ENCODE measurements around the gene NDST1.
A peak's percentile ranks its signal among the peaks of the same experiment; 100 is the strongest.

NDST1 gene

GRCh38 chr5:150489360-150490295, 18.3 kb upstream of the NDST1 start:
- no peak for DNase-seq (ENCODE audit: low read depth, low spot score)
- peaks cover 10% of the 10 kb centered on the region; the same call in 1 of the 2 replicates for H3K4me1 ChIP-seq (ENCODE audit: control insufficient read depth, insufficient read depth, low read length)
- no peaks in the 10 kb centered on the region for H3K36me3 ChIP-seq (ENCODE audit: control insufficient read depth, insufficient read depth, low read length)
- H3K4me3 ChIP-seq (ENCODE audit: low read length) = no peak overlapping the region
- H3K27me3 ChIP-seq (ENCODE audit: control insufficient read depth, insufficient read depth, low read length) = no peaks in the 10 kb centered on the region
- WGBS (ENCODE audit: insufficient coverage, insufficient read length) = no CpG with 5 or more reads among the region's 9 CpGs
- H3K9me3 ChIP-seq (ENCODE audit: control insufficient read depth, insufficient read depth, low read length) = no peaks in the 10 kb centered on the region
- H3K27ac ChIP-seq (ENCODE audit: low read length) = no peak overlapping the region

GRCh38 chr5:150490296-150490669, 17.6 kb upstream of the NDST1 start:
- H3K27ac ChIP-seq (ENCODE audit: low read length) = no peak overlapping the region
- no peaks in the 10 kb centered on the region for H3K36me3 ChIP-seq (ENCODE audit: control insufficient read depth, insufficient read depth, low read length)
- no peaks in the 10 kb centered on the region for H3K27me3 ChIP-seq (ENCODE audit: control insufficient read depth, insufficient read depth, low read length)
- no peak for DNase-seq (ENCODE audit: low read depth, low spot score)
- H3K4me3 ChIP-seq (ENCODE audit: low read length) = no peak overlapping the region
- H3K9me3 ChIP-seq (ENCODE audit: control insufficient read depth, insufficient read depth, low read length) = no peaks in the 10 kb centered on the region
- H3K4me1 ChIP-seq (ENCODE audit: control insufficient read depth, insufficient read depth, low read length) = peaks cover 10% of the 10 kb centered on the region; the same call in 1 of the 2 replicates
- WGBS (ENCODE audit: insufficient coverage, insufficient read length) = no CpG with 5 or more reads among the region's 2 CpGs

- Histone ChIP-seq H3K27ac (ENCODE audit: low read length) (no peak overlapping the region), H3K4me3 (ENCODE audit: low read length) (no peak overlapping the region), H3K36me3 (ENCODE audit: control insufficient read depth, insufficient read depth, low read length) (no peaks in the 10 kb centered on the region), H3K9me3 (ENCODE audit: control insufficient read depth, insufficient read depth, low read length) (no peaks in the 10 kb centered on the region), H3K27me3 (ENCODE audit: control insufficient read depth, insufficient read depth, low read length) (no peaks in the 10 kb centered on the region), H3K4me1 (ENCODE audit: control insufficient read depth, insufficient read depth, low read length) (peaks cover 10% of the 10 kb centered on the region; the same call in 1 of the 2 replicates)
- no CpG with 5 or more reads among the region's 1 CpG for WGBS (ENCODE audit: insufficient coverage, insufficient read length)
- no peak for DNase-seq (ENCODE audit: low read depth, low spot score)
These were observed 17.2 kb upstream of the NDST1 start for GRCh38 chr5:150490754-150491153.

GRCh38 chr5:150491876-150492275, 16.1 kb upstream of the NDST1 start:
- no peak overlapping the region for H3K4me3 ChIP-seq (ENCODE audit: low read length)
- no peaks in the 10 kb centered on the region for H3K27me3 ChIP-seq (ENCODE audit: control insufficient read depth, insufficient read depth, low read length)
- no peaks in the 10 kb centered on the region for H3K36me3 ChIP-seq (ENCODE audit: control insufficient read depth, insufficient read depth, low read length)
- no peaks in the 10 kb centered on the region for H3K9me3 ChIP-seq (ENCODE audit: control insufficient read depth, insufficient read depth, low read length)
- DNase-seq (ENCODE audit: low read depth, low spot score) = no peak
- H3K27ac ChIP-seq (ENCODE audit: low read length) = no peak overlapping the region
- no CpG with 5 or more reads among the region's 4 CpGs for WGBS (ENCODE audit: insufficient coverage, insufficient read length)
- H3K4me1 ChIP-seq (ENCODE audit: control insufficient read depth, insufficient read depth, low read length) = peaks cover 10% of the 10 kb centered on the region; the same call in 1 of the 2 replicates

- peaks cover 12% of the 10 kb centered on the region for H3K4me1 ChIP-seq (ENCODE audit: control insufficient read depth, insufficient read depth, low read length)
These were observed 15.3 kb upstream of the NDST1 start for GRCh38 chr5:150492621-150493020.

GRCh38 chr5:150496098-150496497, 11.8 kb upstream of the NDST1 start:
- no CpG with 5 or more reads among the region's 3 CpGs for WGBS (ENCODE audit: insufficient coverage, insufficient read length)
- Histone ChIP-seq H3K4me3 (ENCODE audit: low read length) (no peak overlapping the region), H3K27me3 (ENCODE audit: control insufficient read depth, insufficient read depth, low read length) (no peaks in the 10 kb centered on the region), H3K36me3 (ENCODE audit: control insufficient read depth, insufficient read depth, low read length) (no peaks in the 10 kb centered on the region), H3K9me3 (ENCODE audit: control insufficient read depth, insufficient read depth, low read length) (no peaks in the 10 kb centered on the region), H3K4me1 (ENCODE audit: control insufficient read depth, insufficient read depth, low read length) (peaks cover 22% of the 10 kb centered on the region), H3K27ac (ENCODE audit: low read length) (no peak overlapping the region)
- DNase-seq (ENCODE audit: low read depth, low spot score) = no peak

More at GRCh38 chr5:150492621-150493020, 15.3 kb upstream of the NDST1 start:
- no peak overlapping the region for H3K4me3 ChIP-seq (ENCODE audit: low read length)
- WGBS (ENCODE audit: insufficient coverage, insufficient read length) = no CpG with 5 or more reads among the region's 6 CpGs
- no peak for DNase-seq (ENCODE audit: low read depth, low spot score)
- H3K27me3 ChIP-seq (ENCODE audit: control insufficient read depth, insufficient read depth, low read length) = no peaks in the 10 kb centered on the region
- H3K9me3 ChIP-seq (ENCODE audit: control insufficient read depth, insufficient read depth, low read length) = no peaks in the 10 kb centered on the region
- H3K27ac ChIP-seq (ENCODE audit: low read length) = no peak overlapping the region
- H3K36me3 ChIP-seq (ENCODE audit: control insufficient read depth, insufficient read depth, low read length) = no peaks in the 10 kb centered on the region

- no peaks in the 10 kb centered on the region for H3K9me3 ChIP-seq (ENCODE audit: control insufficient read depth, insufficient read depth, low read length)
- no peaks in the 10 kb centered on the region for H3K27me3 ChIP-seq (ENCODE audit: control insufficient read depth, insufficient read depth, low read length)
- H3K36me3 ChIP-seq (ENCODE audit: control insufficient read depth, insufficient read depth, low read length) = no peaks in the 10 kb centered on the region
- no peak overlapping the region for H3K27ac ChIP-seq (ENCODE audit: low read length)
- DNase-seq (ENCODE audit: low read depth, low spot score) = no peak
- no CpG with 5 or more reads among the region's 4 CpGs for WGBS (ENCODE audit: insufficient coverage, insufficient read length)
- peaks cover 23% of the 10 kb centered on the region for H3K4me1 ChIP-seq (ENCODE audit: control insufficient read depth, insufficient read depth, low read length)
- no peak overlapping the region for H3K4me3 ChIP-seq (ENCODE audit: low read length)
These were observed 11.4 kb upstream of the NDST1 start for GRCh38 chr5:150496534-150496933.

- H3K27ac ChIP-seq (ENCODE audit: low read length) = no peak overlapping the region
- peaks cover 26% of the 10 kb centered on the region for H3K4me1 ChIP-seq (ENCODE audit: control insufficient read depth, insufficient read depth, low read length)
- H3K4me3 ChIP-seq (ENCODE audit: low read length) = no peak overlapping the region
- WGBS (ENCODE audit: insufficient coverage, insufficient read length) = no CpG with 5 or more reads among the region's 14 CpGs
- no peaks in the 10 kb centered on the region for H3K27me3 ChIP-seq (ENCODE audit: control insufficient read depth, insufficient read depth, low read length)
- no peaks in the 10 kb centered on the region for H3K9me3 ChIP-seq (ENCODE audit: control insufficient read depth, insufficient read depth, low read length)
- DNase-seq (ENCODE audit: low read depth, low spot score) = no peak
- no peaks in the 10 kb centered on the region for H3K36me3 ChIP-seq (ENCODE audit: control insufficient read depth, insufficient read depth, low read length)
These were observed 10.5 kb upstream of the NDST1 start for GRCh38 chr5:150497274-150497988.

GRCh38 chr5:150497989-150498317, 10.0 kb upstream of the NDST1 start:
- no peak overlapping the region for H3K27ac ChIP-seq (ENCODE audit: low read length)

GRCh38 chr5:150498501-150498900, 9.4 kb upstream of the NDST1 start:
- peak; percentile 60 for DNase-seq (ENCODE audit: low read depth, low spot score)
- H3K27me3 ChIP-seq (ENCODE audit: control insufficient read depth, insufficient read depth, low read length) = no peaks in the 10 kb centered on the region
- peaks cover 24% of the 10 kb centered on the region for H3K4me1 ChIP-seq (ENCODE audit: control insufficient read depth, insufficient read depth, low read length)
- H3K9me3 ChIP-seq (ENCODE audit: control insufficient read depth, insufficient read depth, low read length) = no peaks in the 10 kb centered on the region
- H3K4me3 ChIP-seq (ENCODE audit: low read length) = no peak overlapping the region
- WGBS (ENCODE audit: insufficient coverage, insufficient read length) = no CpG with 5 or more reads among the region's 6 CpGs
- no peaks in the 10 kb centered on the region for H3K36me3 ChIP-seq (ENCODE audit: control insufficient read depth, insufficient read depth, low read length)
- H3K27ac ChIP-seq (ENCODE audit: low read length) = no peak overlapping the region

More at GRCh38 chr5:150497989-150498317, 10.0 kb upstream of the NDST1 start:
- H3K27me3 ChIP-seq (ENCODE audit: control insufficient read depth, insufficient read depth, low read length) = no peaks in the 10 kb centered on the region
- no peaks in the 10 kb centered on the region for H3K36me3 ChIP-seq (ENCODE audit: control insufficient read depth, insufficient read depth, low read length)
- no peaks in the 10 kb centered on the region for H3K9me3 ChIP-seq (ENCODE audit: control insufficient read depth, insufficient read depth, low read length)
- no CpG with 5 or more reads among the region's 5 CpGs for WGBS (ENCODE audit: insufficient coverage, insufficient read length)
- no peak for DNase-seq (ENCODE audit: low read depth, low spot score)
- H3K4me1 ChIP-seq (ENCODE audit: control insufficient read depth, insufficient read depth, low read length) = peaks cover 24% of the 10 kb centered on the region
- H3K4me3 ChIP-seq (ENCODE audit: low read length) = no peak overlapping the region

All from iPS DF 6.9 (cell line).